Immature natural killer cell (primary cell): Measurements from ENCODE around the gene SNX17. TPM values are rescaled to one million over a fixed set of nuclear protein-coding genes. Genes with fewer than 3 reads are reported as not detected.

Source experiments
- polyA plus RNA-seq, 3 donors: library from polyadenylated mRNA; unstranded; fragments of 300-500 nt; fragmentation: Illumina TruSeq; gene quantifications; one replicate each; pipeline ENCODE4 v1.2.3, GENCODE V29; 2021

SNX17 gene
- polyA plus RNA-seq, 3 donors from 2014 or later: 236 to 321 (median 261) TPM

Other genes starting within 250 kb of the SNX17 start
- gene ABHD1, start 246.8 kb upstream of the SNX17 start, polyA plus RNA-seq: 1 to 10 TPM in 2 of 3 donors, under 1 TPM in 1; 0.38 to 5.5 (median 1.5) TPM
- gene PREB, start 236.0 kb upstream of the SNX17 start, polyA plus RNA-seq: 100 to 1,000 TPM in 1 of 3 donors, 10 to 100 TPM in 2; 90.9 to 105 (median 94.2) TPM
- gene PRR30, start 231.2 kb upstream of the SNX17 start, polyA plus RNA-seq: not detected
- gene TCF23, start 221.6 kb upstream of the SNX17 start, polyA plus RNA-seq: not detected
- 100 to 1,000 TPM; 264 to 391 (median 388) TPM for gene ATRAID, start 158.6 kb upstream of the SNX17 start, polyA plus RNA-seq
- 10 to 100 TPM in 2 of 3 donors, 1 to 10 TPM in 1; 5.3 to 15.1 (median 11.5) TPM for gene SLC5A6, start 158.3 kb upstream of the SNX17 start, polyA plus RNA-seq
- 10 to 100 TPM in 1 of 3 donors, 1 to 10 TPM in 2; 6.9 to 17.8 (median 8.5) TPM for gene CAD, start 153.2 kb upstream of the SNX17 start, polyA plus RNA-seq
- gene SLC30A3, start 107.6 kb upstream of the SNX17 start, polyA plus RNA-seq: not detected
- not detected for gene DNAJC5G, start 95.2 kb upstream of the SNX17 start, polyA plus RNA-seq
- under 1 TPM; 0.12 to 0.49 (median 0.48) TPM for gene TRIM54, start 88.2 kb upstream of the SNX17 start, polyA plus RNA-seq
- gene UCN, start 62.2 kb upstream of the SNX17 start, polyA plus RNA-seq: under 1 TPM in 1 of 3 donors, not detected in 2; 0.66 TPM
- 100 to 1,000 TPM; 101 to 276 (median 130) TPM for gene MPV17, start 47.5 kb upstream of the SNX17 start, polyA plus RNA-seq
- 10 to 100 TPM; 22.1 to 43.7 (median 34.7) TPM for gene GTF3C2, start 13.9 kb upstream of the SNX17 start, polyA plus RNA-seq
- gene EIF2B4, start 278 bp upstream of the SNX17 start, polyA plus RNA-seq: 10 to 100 TPM; 21.3 to 33.1 (median 24.7) TPM
- 1 to 10 TPM; 2.2 to 6.3 (median 2.7) TPM for gene ZNF513, start 10.1 kb downstream of the SNX17 start, polyA plus RNA-seq
- 100 to 1,000 TPM in 2 of 3 donors, 10 to 100 TPM in 1; 71.3 to 116 (median 104) TPM for gene PPM1G, start 39.0 kb downstream of the SNX17 start, polyA plus RNA-seq
- 100 to 1,000 TPM in 2 of 3 donors, 10 to 100 TPM in 1; 85.7 to 154 (median 147) TPM for gene NRBP1, start 58.0 kb downstream of the SNX17 start, polyA plus RNA-seq
- gene KRTCAP3, start 71.8 kb downstream of the SNX17 start, polyA plus RNA-seq: under 1 TPM in 1 of 3 donors, not detected in 2; 0.63 TPM
- 1 to 10 TPM in 2 of 3 donors, under 1 TPM in 1; 0.76 to 8.4 (median 3.1) TPM for gene IFT172, start 119.1 kb downstream of the SNX17 start, polyA plus RNA-seq
- gene FNDC4, start 124.6 kb downstream of the SNX17 start, polyA plus RNA-seq: not detected
- not detected for gene GCKR, start 126.2 kb downstream of the SNX17 start, polyA plus RNA-seq
- 10 to 100 TPM; 17.4 to 23.4 (median 23.3) TPM for gene ZNF512, start 212.4 kb downstream of the SNX17 start, polyA plus RNA-seq